OCI-LY1 (cell line): ENCODE results near the gene PLPP4.
"Not testable (repeated sequence)": the region's sequence is repeated elsewhere in the genome, so short reads cannot be mapped to it uniquely, and the experiment has no call there.

ENCODE experiments used
- H2AFZ ChIP-seq: fragments of 200-600 bp; sonication (generic), shearing (Covaris generic); 2 replicates; pipeline ENCODE4 v1.6.0; 2014; ENCODE audit warnings: antibody characterized with exemption, mild to moderate bottlenecking, low read length
- H3F3A ChIP-seq: fragments of 200-600 bp; sonication (generic), shearing (Covaris generic); 2 replicates; pipeline ENCODE4 v1.6.0; 2014; ENCODE audit warnings: mild to moderate bottlenecking, antibody characterized with exemption, low read length, moderate library complexity; ENCODE audit not compliant: insufficient read depth
- H3K27ac ChIP-seq: fragments of 200-600 bp; sonication (generic); 2 replicates; pipeline ENCODE4 v1.5.1; 2014; ENCODE audit warnings: low read length, mixed run types, mild to moderate bottlenecking, low read depth; ENCODE audit not compliant: poor library complexity, severe bottlenecking
- H3K27me3 ChIP-seq: fragments of 200-600 bp; sonication (generic); 2 replicates; pipeline ENCODE4 v1.6.0; 2014; ENCODE audit warnings: antibody characterized with exemption, mild to moderate bottlenecking, low read length, moderate library complexity; ENCODE audit not compliant: insufficient read depth
- H3K36me3 ChIP-seq: fragments of 200-600 bp; sonication (generic); 2 replicates; pipeline ENCODE4 v1.6.1; 2014; ENCODE audit warnings: mild to moderate bottlenecking, antibody characterized with exemption, low read length, moderate library complexity, mixed read lengths; ENCODE audit not compliant: insufficient read depth
- H3K4me1 ChIP-seq: fragments of 200-600 bp; sonication (generic); 2 replicates; pipeline ENCODE4 v1.5.1; 2014; ENCODE audit warnings: mild to moderate bottlenecking, low read length, moderate library complexity; ENCODE audit not compliant: insufficient read depth, severe bottlenecking
- H3K4me2 ChIP-seq: fragments of 200-600 bp; sonication (generic), shearing (Covaris generic); 2 replicates; pipeline ENCODE4 v1.6.1; 2014; ENCODE audit warnings: low read length
- H3K4me3 ChIP-seq: fragments of 200-600 bp; sonication (generic); 2 replicates; pipeline ENCODE4 v1.5.1; 2014; ENCODE audit warnings: low read length, low read depth, mild to moderate bottlenecking, mixed read lengths; ENCODE audit not compliant: poor library complexity, severe bottlenecking
- H3K79me2 ChIP-seq: fragments of 200-600 bp; shearing (Covaris generic); 2 replicates; pipeline ENCODE4 v1.6.1; 2016; ENCODE audit warnings: mixed run types, low read length, mixed read lengths; ENCODE audit not compliant: insufficient read depth
- H3K9ac ChIP-seq: fragments of 200-600 bp; sonication (generic), shearing (Covaris generic); 2 replicates; pipeline ENCODE4 v1.6.1; 2014; ENCODE audit warnings: mild to moderate bottlenecking, low read length, mixed read lengths
- H3K9me2 ChIP-seq: fragments of 200-600 bp; sonication (generic), shearing (Covaris generic); 2 replicates; pipeline ENCODE4 v1.6.1; 2014; ENCODE audit warnings: low read depth, mild to moderate bottlenecking, low read length, mixed read lengths
- H3K9me3 ChIP-seq: fragments of 200-600 bp; shearing (Covaris generic); 2 replicates; pipeline ENCODE4 v1.6.1; 2014; ENCODE audit warnings: low read length, mixed read lengths
- H4K20me1 ChIP-seq: fragments of 200-600 bp; sonication (generic), shearing (Covaris generic); 2 replicates; pipeline ENCODE4 v1.6.0; 2016; ENCODE audit warnings: mild to moderate bottlenecking, low read length; ENCODE audit not compliant: insufficient read depth
- CTCF ChIP-seq: fragments of 200-600 bp; sonication (generic), shearing (Covaris generic); IDR thresholded peaks from 2 replicates; pipeline ENCODE4 v1.5.1; 2017; ENCODE audit warnings: mild to moderate bottlenecking, antibody characterized with exemption, low read length, moderate library complexity, mixed read lengths
- EZH2 ChIP-seq: fragments of 200-600 bp; sonication (generic), shearing (Covaris generic); IDR thresholded peaks from 2 replicates; pipeline ENCODE4 v1.8.0; 2017; ENCODE audit warnings: borderline replicate concordance, mixed run types, mild to moderate bottlenecking, antibody characterized with exemption, low read length, moderate library complexity, mixed read lengths

The PLPP4 gene

GRCh38 chr10:120499883-120500282 is 42.9 kb downstream of the PLPP4 start:
- Histone ChIP-seq H3K27me3 (no peaks in the 10 kb centered on the region), H3F3A (no peaks in the 10 kb centered on the region), H3K79me2 (no peaks in the 10 kb centered on the region), H3K27ac (no peak overlapping the region), H3K9ac (no peak overlapping the region), H3K4me3 (no peak overlapping the region), H3K36me3 (no peaks in the 10 kb centered on the region), H2AFZ (no peak overlapping the region), H3K9me2 (no peaks in the 10 kb centered on the region), H3K4me2 (no peak overlapping the region), H4K20me1 (no peaks in the 10 kb centered on the region), H3K9me3 (no peaks in the 10 kb centered on the region), H3K4me1 (no peaks in the 10 kb centered on the region)
- TF ChIP-seq CTCF = no peak
- TF ChIP-seq EZH2 = no peak

GRCh38 chr10:120503689-120504088 is 46.7 kb downstream of the PLPP4 start:
- H3F3A ChIP-seq = no peaks in the 10 kb centered on the region
- H3K4me3 ChIP-seq = no peak overlapping the region
- H3K9ac ChIP-seq = no peak overlapping the region
- no peaks in the 10 kb centered on the region for H3K79me2 ChIP-seq
- H4K20me1 ChIP-seq = no peaks in the 10 kb centered on the region
- no peaks in the 10 kb centered on the region for H3K36me3 ChIP-seq
- H3K9me3 ChIP-seq = no peaks in the 10 kb centered on the region
- H3K27me3 ChIP-seq = no peaks in the 10 kb centered on the region
- no peak overlapping the region for H3K27ac ChIP-seq
- no peaks in the 10 kb centered on the region for H3K9me2 ChIP-seq
- TF ChIP-seq CTCF = no peak
- TF ChIP-seq EZH2 = no peak
- H3K4me2 ChIP-seq = no peak overlapping the region
- no peak overlapping the region for H2AFZ ChIP-seq
- no peaks in the 10 kb centered on the region for H3K4me1 ChIP-seq

GRCh38 chr10:120504227-120504626 is 47.2 kb downstream of the PLPP4 start:
- not testable (repeated sequence) for H3K9ac ChIP-seq, H3K4me2 ChIP-seq

GRCh38 chr10:120505056-120505455 is 48.0 kb downstream of the PLPP4 start:
- Histone ChIP-seq H3K27me3 (no peaks in the 10 kb centered on the region), H3K9me3 (no peaks in the 10 kb centered on the region), H4K20me1 (no peaks in the 10 kb centered on the region), H3K79me2 (no peaks in the 10 kb centered on the region), H3K27ac (no peak overlapping the region), H3K9ac (no peak overlapping the region), H3K4me1 (no peaks in the 10 kb centered on the region), H3K4me3 (no peak overlapping the region), H3F3A (no peaks in the 10 kb centered on the region), H3K9me2 (no peaks in the 10 kb centered on the region), H2AFZ (no peak overlapping the region), H3K36me3 (no peaks in the 10 kb centered on the region), H3K4me2 (no peak overlapping the region)
- TF ChIP-seq EZH2 (no peak), CTCF (no peak)

More at GRCh38 chr10:120504227-120504626, 47.2 kb downstream of the PLPP4 start:
- H2AFZ ChIP-seq, H3K9me2 ChIP-seq, H3K27ac ChIP-seq, H4K20me1 ChIP-seq, H3K4me3 ChIP-seq, H3K9me3 ChIP-seq, H3K27me3 ChIP-seq, H3F3A ChIP-seq, H3K36me3 ChIP-seq, H3K79me2 ChIP-seq, H3K4me1 ChIP-seq: not testable (repeated sequence)
